Mesodermal cell (in vitro differentiated cells): ENCODE measurements around the gene MTRR. TPM values are rescaled to one million over a fixed set of nuclear protein-coding genes. Genes with fewer than 3 reads are reported as not detected.

ENCODE experiments used
- H3K27ac ChIP-seq: 2 replicates; pipeline ENCODE4 v1.7.0; 2013; ENCODE audit warnings: mild to moderate bottlenecking, low read depth, low read length, moderate library complexity; ENCODE audit not compliant: severe bottlenecking
- H3K36me3 ChIP-seq: 2 replicates; pipeline ENCODE4 v1.7.1; 2013; ENCODE audit warnings: mild to moderate bottlenecking, low read length, moderate library complexity; ENCODE audit not compliant: control insufficient read depth, insufficient read depth
- H3K4me1 ChIP-seq: one replicate; pipeline ENCODE4 v1.7.1; 2013; ENCODE audit warnings: mild to moderate bottlenecking, low read length; ENCODE audit not compliant: insufficient read depth, control insufficient read depth, poor library complexity, severe bottlenecking
- H3K4me3 ChIP-seq: 2 replicates; pipeline ENCODE4 v1.7.0; 2013; ENCODE audit warnings: low read length, control low read depth, mild to moderate bottlenecking; ENCODE audit not compliant: insufficient read depth, poor library complexity, severe bottlenecking; ENCODE audit errors: extremely low read depth
- H3K9me3 ChIP-seq: 2 replicates; pipeline ENCODE4 v1.7.1; 2013; ENCODE audit warnings: mild to moderate bottlenecking, low read length, moderate library complexity; ENCODE audit not compliant: control insufficient read depth
- WGBS, 2 experiments: methylation state at CpG; one replicate each; pipeline ENCODE4 v1.1.5; 2013; ENCODE audit warnings: missing lambda C conversion rate in 2 of 2; ENCODE audit not compliant: insufficient coverage in 2 of 2; 5-methylcytosine and 5-hydroxymethylcytosine counted together
- polyA plus RNA-seq, 2 experiments: library from polyadenylated mRNA; stranded (reverse); fragments of 50-300 nt; gene quantifications; one replicate each; pipeline ENCODE4 v1.2.3, GENCODE V29; 2013

MTRR gene
- 23.5 TPM for polyA plus RNA-seq (2013, experiment 1 of 2)
- 22.1 TPM for polyA plus RNA-seq (2013, experiment 2 of 2)

DNA sequence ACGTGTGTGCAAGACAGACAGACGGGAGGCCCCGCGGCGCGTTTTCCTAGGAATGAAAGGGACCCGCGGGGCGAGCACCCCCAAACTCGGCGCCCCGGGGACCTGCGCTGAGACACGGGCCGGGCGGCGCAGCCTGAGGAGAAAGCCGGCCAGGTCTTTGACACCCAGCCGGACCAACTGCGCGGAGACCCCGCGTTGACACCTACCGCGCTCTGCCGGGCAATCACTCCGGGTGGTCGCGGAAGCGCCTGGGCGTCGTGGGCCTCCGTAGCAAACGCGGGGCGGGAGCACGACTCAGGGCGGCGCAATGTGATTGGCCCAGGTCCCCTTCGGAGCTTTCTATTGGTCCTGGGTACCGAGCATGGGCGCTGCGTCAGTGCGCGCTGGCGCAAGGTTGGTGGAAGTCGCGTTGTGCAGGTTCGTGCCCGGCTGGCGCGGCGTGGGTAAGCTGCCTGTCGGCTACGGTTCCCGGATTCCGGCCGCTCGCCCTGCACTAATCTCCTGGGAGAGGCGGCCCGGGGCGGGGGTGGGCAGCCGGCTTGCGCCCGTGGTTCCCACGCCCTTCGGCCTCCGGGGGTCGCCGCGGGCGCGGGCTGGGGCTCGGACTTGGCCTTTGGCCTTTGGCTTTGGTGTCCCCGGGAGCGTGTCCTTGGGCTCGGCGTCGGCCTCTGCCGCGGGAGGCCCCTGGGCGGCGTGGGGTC lies at the start of gene MTRR, which contains the start of gene FASTKD3:
Gene MTRR (plus strand): TSS at position 376 of the 701 bp plus-strand sequence. CDS start 1,647 bp downstream, outside the sequence.
Gene FASTKD3 (minus strand): TSS at position 259 of the 701 bp plus-strand sequence. CDS start 948 bp downstream, outside the sequence.
- Histone ChIP-seq H3K27ac (no peak within 1 kb of the TSS), H3K36me3 (peaks cover 32% of the 10 kb centered on the region), H3K4me1 (peaks cover 3% of the 10 kb centered on the region), H3K9me3 (no peaks in the 10 kb centered on the region), H3K4me3 (peak within 1 kb of the TSS; percentile 78)
- 0% methylated on average over 74 to 76 of the region's 83 CpGs for WGBS, 2 experiments

GRCh38 chr5:7822449-7822848 lies 46.5 kb upstream of the MTRR start:
- Histone ChIP-seq H3K36me3 (peaks cover 3% of the 10 kb centered on the region), H3K9me3 (no peaks in the 10 kb centered on the region), H3K4me1 (no peaks in the 10 kb centered on the region), H3K4me3 (no peak overlapping the region), H3K27ac (no peak overlapping the region)
- WGBS, 2 experiments, result 56 to 100% methylated on average over 1 to 2 of the region's 3 CpGs

DNA sequence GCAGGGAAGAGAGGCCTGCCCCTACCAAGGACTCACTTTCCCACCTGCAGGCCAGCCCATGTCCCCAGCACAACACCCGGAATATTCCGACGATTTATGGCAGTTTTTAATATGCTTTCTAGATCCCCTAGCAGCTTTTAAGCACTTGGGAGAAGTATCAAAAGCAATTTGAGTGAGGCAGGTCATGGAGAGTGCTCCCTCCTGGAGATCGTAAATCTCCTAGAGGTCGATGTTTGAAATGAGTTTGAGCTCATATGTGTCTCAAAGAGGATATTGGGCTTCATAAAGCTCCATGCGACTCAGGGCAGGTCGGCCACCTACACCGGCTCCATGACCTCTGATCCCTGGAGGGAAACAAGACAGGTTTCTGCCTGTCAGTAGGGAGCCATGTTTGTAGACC lies 45.4 kb upstream of the MTRR start:
- H3K4me3 ChIP-seq, result no peak overlapping the region
- H3K36me3 ChIP-seq, result peaks cover 3% of the 10 kb centered on the region
- no peaks in the 10 kb centered on the region for H3K9me3 ChIP-seq
- H3K27ac ChIP-seq, result no peak overlapping the region
- no peaks in the 10 kb centered on the region for H3K4me1 ChIP-seq
- 86 to 89% methylated on average over 5 to 7 of the region's 8 CpGs for WGBS, 2 experiments

GRCh38 chr5:7824995-7825394 lies 44.0 kb upstream of the MTRR start:
- Histone ChIP-seq H3K27ac (no peak overlapping the region), H3K9me3 (no peaks in the 10 kb centered on the region)
- WGBS, 2 experiments, result 91 to 94% methylated on average over 18 of the region's 18 CpGs

DNA sequence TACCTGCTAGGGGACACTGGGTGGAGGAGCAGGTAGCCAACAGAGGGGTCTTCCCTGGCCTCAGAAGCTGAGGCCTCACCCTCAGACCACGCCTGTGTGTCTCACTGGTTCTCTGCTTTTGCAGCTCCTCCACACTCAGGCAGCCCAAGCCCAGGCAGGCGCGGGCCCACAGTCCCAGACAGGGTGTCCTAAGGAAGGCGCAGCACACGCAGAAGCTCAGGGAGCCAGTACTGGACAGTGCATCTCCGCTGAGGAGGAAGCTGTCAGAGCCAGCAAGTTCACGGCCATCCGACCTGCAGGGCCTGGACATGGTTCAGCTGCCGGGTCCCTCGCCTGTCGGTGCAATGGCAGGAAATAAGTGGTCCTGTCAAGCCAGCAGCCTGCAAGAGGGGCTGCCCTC lies 43.3 kb upstream of the MTRR start:
- H3K4me1 ChIP-seq, result no peaks in the 10 kb centered on the region
- peaks cover 3% of the 10 kb centered on the region for H3K36me3 ChIP-seq
- no peak overlapping the region for H3K4me3 ChIP-seq
- H3K9me3 ChIP-seq, result no peaks in the 10 kb centered on the region
- 94 to 97% methylated on average over 11 of the region's 11 CpGs for WGBS, 2 experiments
- no peak overlapping the region for H3K27ac ChIP-seq

More at GRCh38 chr5:7824995-7825394, 44.0 kb upstream of the MTRR start:
- Histone ChIP-seq H3K36me3 (peaks cover 3% of the 10 kb centered on the region), H3K4me3 (no peak overlapping the region), H3K4me1 (no peaks in the 10 kb centered on the region)

GRCh38 chr5:7827610-7828009 lies 41.3 kb upstream of the MTRR start:
- Histone ChIP-seq H3K4me1 (no peaks in the 10 kb centered on the region), H3K4me3 (no peak overlapping the region), H3K9me3 (no peaks in the 10 kb centered on the region), H3K36me3 (no peaks in the 10 kb centered on the region), H3K27ac (no peak overlapping the region)
- WGBS, 2 experiments, result 93 to 96% methylated on average over 5 to 6 of the region's 6 CpGs

DNA sequence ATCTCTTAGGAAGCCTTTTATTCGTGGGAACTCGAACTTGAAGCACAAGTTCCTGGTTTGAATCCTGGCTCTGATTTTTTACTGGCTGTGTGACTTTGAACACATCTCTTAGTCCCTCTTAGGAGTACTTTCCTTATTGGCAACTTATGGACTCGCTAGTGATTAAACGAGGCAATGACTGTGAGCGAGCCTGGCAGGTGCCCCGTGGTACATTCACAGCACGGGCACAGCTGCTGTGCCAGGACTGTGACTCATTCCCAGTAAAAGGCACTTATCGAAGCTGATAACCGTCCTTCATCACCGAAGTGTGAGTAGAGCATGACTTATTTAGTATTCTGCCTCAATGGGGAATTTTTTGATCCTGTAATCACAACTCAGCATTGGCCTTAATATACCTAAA lies 40.7 kb upstream of the MTRR start:
- Histone ChIP-seq H3K4me3 (no peak overlapping the region), H3K36me3 (no peaks in the 10 kb centered on the region), H3K27ac (no peak overlapping the region), H3K4me1 (no peaks in the 10 kb centered on the region), H3K9me3 (no peaks in the 10 kb centered on the region)
- WGBS, 2 experiments, result 81 to 92% methylated on average over 9 to 10 of the region's 10 CpGs

GRCh38 chr5:7834982-7835381 lies 34.0 kb upstream of the MTRR start:
- Histone ChIP-seq H3K4me1 (no peaks in the 10 kb centered on the region), H3K9me3 (no peaks in the 10 kb centered on the region)
- no CpG with 5 or more reads among the region's 4 CpGs for WGBS, 2 experiments

GRCh38 chr5:7837403-7837802 lies 31.5 kb upstream of the MTRR start:
- Histone ChIP-seq H3K9me3 (no peaks in the 10 kb centered on the region), H3K4me3 (no peak overlapping the region), H3K4me1 (no peaks in the 10 kb centered on the region), H3K36me3 (no peaks in the 10 kb centered on the region), H3K27ac (no peak overlapping the region)
- WGBS, 2 experiments, result 50 to 86% methylated on average over 1 to 2 of the region's 3 CpGs

More at GRCh38 chr5:7834982-7835381, 34.0 kb upstream of the MTRR start:
- H3K27ac ChIP-seq, result no peak overlapping the region
- no peak overlapping the region for H3K4me3 ChIP-seq
- no peaks in the 10 kb centered on the region for H3K36me3 ChIP-seq

DNA sequence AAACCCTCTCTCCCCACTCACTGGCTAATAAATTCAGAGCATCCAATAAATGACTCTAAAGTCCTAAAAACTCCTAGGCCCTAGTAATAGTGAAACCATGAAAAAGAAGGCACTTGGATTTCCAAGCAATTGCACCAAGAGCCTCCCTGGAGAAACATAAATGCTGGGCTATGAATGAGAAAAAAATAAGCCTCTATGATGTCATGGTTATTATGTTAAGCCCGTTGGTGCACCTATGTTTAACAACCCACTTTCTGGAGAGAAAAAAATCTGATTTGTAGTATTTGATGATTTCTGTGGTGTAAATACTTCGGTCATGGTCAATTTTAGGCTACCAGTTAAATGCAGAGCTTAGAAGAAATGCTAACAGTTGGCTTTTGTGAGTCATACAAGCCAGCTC lies 26.4 kb upstream of the MTRR start:
- Histone ChIP-seq H3K9me3 (no peaks in the 10 kb centered on the region), H3K36me3 (no peaks in the 10 kb centered on the region)
- WGBS, 2 experiments, result 75 to 94% methylated on average over 2 of the region's 2 CpGs

DNA sequence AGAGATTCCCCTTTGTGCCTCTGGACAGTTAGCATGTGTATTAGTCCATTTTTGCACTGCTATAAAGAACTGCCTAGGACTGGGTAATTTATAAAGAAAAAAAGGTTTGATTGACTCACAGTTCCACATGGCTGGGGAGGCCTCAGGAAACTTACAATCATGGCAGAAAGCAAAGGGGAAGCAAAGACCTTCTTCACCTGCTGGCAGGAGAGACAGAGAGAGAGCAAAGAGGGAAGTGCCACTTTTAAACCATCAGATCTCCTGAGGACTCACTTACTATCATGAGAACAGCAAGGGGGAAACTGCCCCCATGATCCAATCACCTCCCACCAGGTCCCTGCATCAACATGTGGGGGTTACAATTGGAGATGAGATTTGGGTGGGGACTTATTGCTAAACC lies 24.0 kb upstream of the MTRR start:
- H3K36me3 ChIP-seq, result no peaks in the 10 kb centered on the region
- H3K4me1 ChIP-seq, result no peaks in the 10 kb centered on the region
- no peak overlapping the region for H3K27ac ChIP-seq
- H3K4me3 ChIP-seq, result no peak overlapping the region
- H3K9me3 ChIP-seq, result no peaks in the 10 kb centered on the region

More for the DNA sequence above, 26.4 kb upstream of the MTRR start:
- H3K4me1 ChIP-seq, result no peaks in the 10 kb centered on the region
- no peak overlapping the region for H3K4me3 ChIP-seq
- no peak overlapping the region for H3K27ac ChIP-seq
